Measurements from ENCODE around the gene TTC24.
"Not testable (repeated sequence)": the region's sequence is repeated elsewhere in the genome, so short reads cannot be mapped to it uniquely, and the experiment has no call there.

The TTC24 gene

DNA sequence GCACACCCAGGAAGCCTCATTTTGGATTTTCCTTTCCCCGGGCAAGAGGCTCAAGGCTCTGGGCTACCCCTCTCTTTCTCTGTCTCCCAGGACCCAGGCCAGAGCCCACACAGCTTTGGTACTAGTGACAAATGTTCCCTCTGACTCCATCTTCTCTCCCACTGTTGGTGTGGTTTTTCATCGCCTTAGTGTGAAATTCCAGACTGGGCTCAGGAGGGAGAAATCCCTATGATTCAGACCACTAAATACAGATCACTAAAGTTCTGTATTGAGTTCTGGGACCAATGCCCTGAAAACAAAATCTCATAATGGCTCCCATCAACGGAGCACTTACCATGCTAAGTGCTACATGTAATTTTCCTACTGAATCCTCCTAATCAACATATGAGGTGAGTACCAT, 33.3 kb upstream of the TTC24 start:
- H3K4me1 ChIP-seq (ENCODE audit: control insufficient read depth, insufficient read depth, low read length) = no peaks in the 10 kb centered on the region
- peaks cover 27% of the 10 kb centered on the region for H3K36me3 ChIP-seq (ENCODE audit: control insufficient read depth, insufficient read depth, low read length)
- H3K27me3 ChIP-seq (ENCODE audit: control insufficient read depth, insufficient read depth, low read length) = no peaks in the 10 kb centered on the region
- H3K4me3 ChIP-seq (ENCODE audit: low read depth, low read length) = no peak overlapping the region
- H3K9me3 ChIP-seq (ENCODE audit: control insufficient read depth, insufficient read depth, low read length) = no peaks in the 10 kb centered on the region
- H3K9ac ChIP-seq (ENCODE audit: low read depth, low read length) = no peak overlapping the region

DNA sequence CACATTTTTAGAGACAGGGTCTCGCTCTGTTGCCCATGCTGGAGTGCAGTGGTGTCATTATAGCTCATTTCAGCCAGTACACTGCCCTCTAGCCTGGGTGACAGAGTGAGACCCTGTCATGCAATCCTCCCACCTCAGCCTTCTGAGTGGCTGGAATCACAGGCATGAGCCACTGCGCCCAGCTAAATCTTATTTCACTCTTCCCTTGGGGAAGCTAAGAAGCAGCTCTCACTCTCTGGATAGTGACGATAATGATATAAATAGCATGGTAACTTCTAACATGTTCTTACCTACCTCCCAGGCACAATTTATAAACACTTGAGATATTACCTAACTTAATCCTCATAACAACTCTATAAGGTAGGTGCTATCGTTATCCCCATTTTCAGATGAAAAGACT, 32.1 kb upstream of the TTC24 start:
- Histone ChIP-seq H3K9ac (ENCODE audit: low read depth, low read length) (no peak overlapping the region), H3K4me1 (ENCODE audit: control insufficient read depth, insufficient read depth, low read length) (no peaks in the 10 kb centered on the region), H3K36me3 (ENCODE audit: control insufficient read depth, insufficient read depth, low read length) (peaks cover 28% of the 10 kb centered on the region), H3K4me3 (ENCODE audit: low read depth, low read length) (no peak overlapping the region), H3K27me3 (ENCODE audit: control insufficient read depth, insufficient read depth, low read length) (no peaks in the 10 kb centered on the region), H3K9me3 (ENCODE audit: control insufficient read depth, insufficient read depth, low read length) (no peaks in the 10 kb centered on the region)

DNA sequence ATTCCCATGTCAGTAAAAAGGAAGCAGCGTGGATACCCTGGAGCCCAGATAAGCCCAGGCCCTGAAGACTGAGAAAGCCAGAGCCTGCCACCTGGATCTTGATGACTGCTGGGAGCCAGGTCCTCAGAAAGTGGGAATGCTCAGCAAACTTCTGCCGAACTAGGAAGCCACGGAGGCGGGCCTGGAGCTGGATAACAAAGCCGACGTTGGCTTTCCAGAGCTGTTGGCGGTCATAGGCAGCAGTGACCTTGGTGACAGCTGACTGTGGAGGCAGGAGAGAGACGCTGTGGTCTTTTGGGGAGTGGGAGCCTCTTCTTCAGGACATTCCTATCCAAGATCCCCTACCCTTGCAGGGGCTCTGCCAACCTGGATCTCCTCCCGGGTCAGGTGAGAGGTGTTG, 31.5 kb upstream of the TTC24 start:
- Histone ChIP-seq H3K9ac (ENCODE audit: low read depth, low read length) (no peak overlapping the region), H3K36me3 (ENCODE audit: control insufficient read depth, insufficient read depth, low read length) (peaks cover 28% of the 10 kb centered on the region), H3K4me3 (ENCODE audit: low read depth, low read length) (no peak overlapping the region), H3K9me3 (ENCODE audit: control insufficient read depth, insufficient read depth, low read length) (no peaks in the 10 kb centered on the region), H3K27me3 (ENCODE audit: control insufficient read depth, insufficient read depth, low read length) (no peaks in the 10 kb centered on the region), H3K4me1 (ENCODE audit: control insufficient read depth, insufficient read depth, low read length) (no peaks in the 10 kb centered on the region)

DNA sequence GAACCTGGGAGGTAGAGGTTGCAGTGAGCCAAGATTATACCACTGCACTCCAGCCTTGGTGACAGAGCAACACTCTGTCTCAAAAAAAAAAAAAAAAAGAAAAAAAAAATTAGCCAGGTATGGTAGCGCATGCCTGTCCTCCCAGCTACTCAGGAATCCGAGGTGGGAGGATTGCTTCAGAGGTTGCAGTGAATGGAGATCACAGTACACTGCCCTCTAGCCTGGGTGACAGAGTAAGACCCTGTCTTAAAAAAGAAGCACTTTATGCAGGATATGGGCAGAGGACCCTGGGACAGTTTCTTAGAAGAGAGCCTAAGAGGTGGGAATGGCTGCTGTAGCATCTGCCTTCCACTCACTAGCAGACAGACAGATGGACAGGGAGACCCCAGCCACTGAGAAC, 30.1 kb upstream of the TTC24 start:
- Histone ChIP-seq H3K36me3 (ENCODE audit: control insufficient read depth, insufficient read depth, low read length) (peaks cover 28% of the 10 kb centered on the region), H3K4me3 (ENCODE audit: low read depth, low read length) (no peak overlapping the region), H3K27me3 (ENCODE audit: control insufficient read depth, insufficient read depth, low read length) (no peaks in the 10 kb centered on the region), H3K4me1 (ENCODE audit: control insufficient read depth, insufficient read depth, low read length) (no peaks in the 10 kb centered on the region), H3K9ac (ENCODE audit: low read depth, low read length) (no peak overlapping the region), H3K9me3 (ENCODE audit: control insufficient read depth, insufficient read depth, low read length) (no peaks in the 10 kb centered on the region)

DNA sequence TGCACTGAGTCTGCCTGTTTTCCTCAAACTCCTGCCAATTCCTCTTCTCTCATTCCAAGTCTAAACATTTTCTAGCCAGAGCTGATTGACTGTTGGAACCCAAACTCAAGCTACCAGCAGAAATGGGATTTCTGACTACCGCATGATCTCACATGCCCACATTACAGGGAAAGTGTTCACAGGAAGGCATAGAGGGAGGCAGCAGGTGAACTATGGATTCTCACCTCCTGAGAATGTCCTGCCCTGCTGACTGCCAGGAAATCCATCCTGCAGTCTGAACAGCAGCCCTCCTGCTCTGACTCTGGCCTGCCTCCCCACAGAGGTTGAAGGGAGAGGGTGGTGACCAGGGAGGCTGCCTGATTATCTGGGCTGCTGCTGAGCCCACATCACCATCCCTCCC, 29.7 kb upstream of the TTC24 start:
- H3K4me3 ChIP-seq (ENCODE audit: low read depth, low read length) = no peak overlapping the region
- H3K9me3 ChIP-seq (ENCODE audit: control insufficient read depth, insufficient read depth, low read length) = no peaks in the 10 kb centered on the region
- H3K4me1 ChIP-seq (ENCODE audit: control insufficient read depth, insufficient read depth, low read length) = no peaks in the 10 kb centered on the region
- H3K27me3 ChIP-seq (ENCODE audit: control insufficient read depth, insufficient read depth, low read length) = no peaks in the 10 kb centered on the region
- no peak overlapping the region for H3K9ac ChIP-seq (ENCODE audit: low read depth, low read length)
- H3K36me3 ChIP-seq (ENCODE audit: control insufficient read depth, insufficient read depth, low read length) = peaks cover 29% of the 10 kb centered on the region

DNA sequence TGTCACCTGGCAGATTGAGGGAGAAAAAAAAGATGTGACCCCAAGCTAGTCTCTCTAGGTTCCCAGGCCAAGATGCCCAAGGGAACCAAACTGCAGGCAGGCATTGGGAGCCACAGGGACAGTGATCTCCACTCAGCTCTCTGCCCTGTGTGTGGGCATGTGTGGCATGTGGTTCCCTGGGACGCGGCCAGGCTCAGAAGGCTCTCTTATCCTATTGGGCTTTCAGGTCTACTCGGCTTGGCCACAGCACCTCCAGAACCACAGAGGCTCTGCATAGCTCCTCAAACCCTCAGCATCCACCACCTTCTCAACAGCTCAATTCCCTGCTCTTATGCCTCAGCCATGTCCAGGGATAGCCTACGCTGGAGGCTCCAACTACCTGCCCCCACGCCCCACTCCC, 29.2 kb upstream of the TTC24 start:
- H3K9ac ChIP-seq (ENCODE audit: low read depth, low read length) = no peak overlapping the region

DNA sequence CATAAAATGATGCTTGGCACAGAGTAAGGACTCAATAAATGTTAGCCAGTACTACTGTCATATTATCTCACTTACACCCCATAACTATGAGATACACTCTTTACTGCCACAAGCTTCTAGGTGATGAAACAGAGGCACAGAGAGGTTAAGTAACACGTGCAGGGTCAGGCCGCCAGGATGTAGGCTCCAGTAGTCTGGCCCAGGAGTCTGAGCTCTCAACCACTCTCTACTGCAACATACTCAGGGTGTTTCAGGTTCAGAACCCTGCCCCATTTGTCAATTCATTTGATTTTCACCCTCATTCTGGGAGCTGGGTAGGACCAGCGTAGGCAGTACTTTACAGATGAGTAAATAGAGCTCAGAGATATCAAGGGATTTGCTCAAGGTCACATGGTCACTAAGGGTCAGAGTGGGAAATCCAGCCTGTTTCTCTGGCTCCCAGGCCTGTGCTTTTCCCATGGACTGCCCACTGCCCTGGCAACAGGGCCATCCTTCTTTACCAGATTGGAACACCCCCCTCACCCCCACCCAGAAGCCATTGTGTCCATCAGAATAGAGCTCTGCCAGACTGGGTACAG, 28.4 kb upstream of the TTC24 start:
- H3K9ac ChIP-seq (ENCODE audit: low read depth, low read length) = no peak overlapping the region
- H3K9me3 ChIP-seq (ENCODE audit: control insufficient read depth, insufficient read depth, low read length) = no peaks in the 10 kb centered on the region
- H3K4me3 ChIP-seq (ENCODE audit: low read depth, low read length) = no peak overlapping the region
- no peaks in the 10 kb centered on the region for H3K27me3 ChIP-seq (ENCODE audit: control insufficient read depth, insufficient read depth, low read length)
- H3K36me3 ChIP-seq (ENCODE audit: control insufficient read depth, insufficient read depth, low read length) = peaks cover 35% of the 10 kb centered on the region
- no peaks in the 10 kb centered on the region for H3K4me1 ChIP-seq (ENCODE audit: control insufficient read depth, insufficient read depth, low read length)

More for the DNA sequence above, 29.2 kb upstream of the TTC24 start:
- H3K9me3 ChIP-seq (ENCODE audit: control insufficient read depth, insufficient read depth, low read length) = no peaks in the 10 kb centered on the region
- no peak overlapping the region for H3K4me3 ChIP-seq (ENCODE audit: low read depth, low read length)
- H3K27me3 ChIP-seq (ENCODE audit: control insufficient read depth, insufficient read depth, low read length) = no peaks in the 10 kb centered on the region
- no peaks in the 10 kb centered on the region for H3K4me1 ChIP-seq (ENCODE audit: control insufficient read depth, insufficient read depth, low read length)
- H3K36me3 ChIP-seq (ENCODE audit: control insufficient read depth, insufficient read depth, low read length) = peaks cover 31% of the 10 kb centered on the region

DNA sequence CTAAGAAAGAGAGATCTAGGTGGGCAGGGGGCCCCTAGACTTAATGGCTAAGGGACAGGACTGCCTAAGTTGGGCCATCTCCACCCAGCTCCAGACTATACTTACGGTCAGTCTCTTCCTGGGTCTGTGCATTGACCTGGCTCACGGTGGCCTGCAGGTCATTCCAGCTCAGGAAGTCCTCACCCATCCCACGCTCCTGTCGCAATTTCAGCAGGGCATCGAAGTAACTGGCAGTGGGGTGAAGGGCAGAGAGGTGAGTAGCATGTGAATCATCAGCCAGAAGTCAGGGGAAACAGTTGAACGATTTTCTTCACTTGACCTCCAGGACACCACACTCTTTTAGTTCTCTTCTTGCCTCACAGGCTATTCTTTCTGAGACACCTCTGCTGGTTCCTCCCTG, 27.7 kb upstream of the TTC24 start:
- H3K36me3 ChIP-seq (ENCODE audit: control insufficient read depth, insufficient read depth, low read length) = peaks cover 34% of the 10 kb centered on the region
- H3K9ac ChIP-seq (ENCODE audit: low read depth, low read length) = no peak overlapping the region
- no peaks in the 10 kb centered on the region for H3K4me1 ChIP-seq (ENCODE audit: control insufficient read depth, insufficient read depth, low read length)
- H3K9me3 ChIP-seq (ENCODE audit: control insufficient read depth, insufficient read depth, low read length) = no peaks in the 10 kb centered on the region
- H3K27me3 ChIP-seq (ENCODE audit: control insufficient read depth, insufficient read depth, low read length) = no peaks in the 10 kb centered on the region
- H3K4me3 ChIP-seq (ENCODE audit: low read depth, low read length) = no peak overlapping the region

DNA sequence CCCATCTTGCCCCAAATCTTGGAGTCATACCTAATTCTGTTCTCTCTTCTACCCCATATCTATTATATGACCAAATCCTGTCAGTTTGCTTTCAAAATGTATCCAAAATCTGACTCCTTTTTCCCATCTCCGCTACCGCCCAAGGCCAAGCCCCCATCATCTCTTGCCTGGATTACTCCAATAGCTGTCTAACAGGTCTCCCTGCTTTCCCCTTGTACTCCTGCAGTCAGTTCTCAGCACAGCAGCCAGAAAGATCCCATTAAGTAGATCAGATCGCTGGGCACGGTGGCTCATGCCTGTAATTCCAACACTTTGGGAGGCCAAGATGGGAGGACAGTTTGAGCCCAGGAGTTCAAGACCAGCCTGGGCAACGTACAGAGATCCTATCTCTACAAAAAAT, 27.0 kb upstream of the TTC24 start:
- Histone ChIP-seq H3K27me3 (ENCODE audit: control insufficient read depth, insufficient read depth, low read length) (no peaks in the 10 kb centered on the region), H3K36me3 (ENCODE audit: control insufficient read depth, insufficient read depth, low read length) (peaks cover 27% of the 10 kb centered on the region), H3K4me3 (ENCODE audit: low read depth, low read length) (no peak overlapping the region), H3K4me1 (ENCODE audit: control insufficient read depth, insufficient read depth, low read length) (no peaks in the 10 kb centered on the region), H3K9ac (ENCODE audit: low read depth, low read length) (no peak overlapping the region), H3K9me3 (ENCODE audit: control insufficient read depth, insufficient read depth, low read length) (no peaks in the 10 kb centered on the region)

DNA sequence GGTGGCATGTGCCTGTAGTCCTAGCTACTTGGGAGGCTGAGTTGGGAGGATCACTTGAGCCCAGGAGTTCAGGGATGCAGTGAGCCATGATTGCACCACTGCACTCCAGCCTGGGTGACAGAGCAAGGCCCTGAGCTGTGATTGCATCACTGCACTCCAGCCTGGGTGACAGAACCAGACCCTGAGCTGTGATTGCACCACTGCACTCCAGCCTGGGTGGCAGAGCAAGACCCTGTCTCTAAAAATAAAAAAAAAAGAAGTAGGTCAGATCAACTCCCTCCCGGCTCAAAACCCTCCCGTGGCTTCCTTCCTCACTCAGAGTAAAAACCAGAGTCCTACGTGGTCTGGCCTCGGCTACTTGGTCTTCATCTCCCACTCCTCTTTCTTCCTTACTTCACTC, 26.6 kb upstream of the TTC24 start:
- H3K9ac ChIP-seq (ENCODE audit: low read depth, low read length); H3K4me3 ChIP-seq (ENCODE audit: low read depth, low read length); H3K27me3 ChIP-seq (ENCODE audit: control insufficient read depth, insufficient read depth, low read length); H3K4me1 ChIP-seq (ENCODE audit: control insufficient read depth, insufficient read depth, low read length); H3K9me3 ChIP-seq (ENCODE audit: control insufficient read depth, insufficient read depth, low read length): not testable (repeated sequence)
- peaks cover 25% of the 10 kb centered on the region for H3K36me3 ChIP-seq (ENCODE audit: control insufficient read depth, insufficient read depth, low read length)

DNA sequence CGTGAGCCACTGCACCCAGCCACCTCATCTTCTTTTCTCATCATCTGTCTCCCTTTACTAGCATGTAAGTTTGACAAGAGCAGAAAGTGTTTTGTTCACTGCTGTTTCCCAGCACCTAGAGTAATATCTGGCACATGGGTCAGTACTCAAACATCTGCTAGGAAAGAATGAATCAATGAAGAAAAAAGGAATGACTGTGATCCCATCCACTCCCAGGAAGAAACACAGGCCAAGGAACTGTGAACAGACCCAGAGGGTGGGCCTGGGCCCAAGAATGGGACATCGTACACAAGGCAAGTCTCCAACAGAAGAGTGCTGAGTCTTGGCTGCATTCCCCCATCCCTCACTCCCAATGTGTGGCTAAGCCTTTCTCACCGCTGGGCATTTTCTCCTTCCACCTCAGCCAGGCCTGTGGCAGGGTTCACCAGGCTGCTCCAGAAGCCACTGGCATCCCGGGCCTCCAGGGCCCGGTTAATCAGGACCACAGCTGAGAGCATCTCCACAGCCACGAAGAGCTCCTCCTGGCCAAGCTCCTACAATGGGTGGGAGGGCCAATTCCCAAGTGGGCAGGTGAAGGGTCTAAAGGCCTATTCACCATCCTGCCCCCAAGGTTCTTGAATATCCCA, 25.6 kb upstream of the TTC24 start:
- H3K27me3 ChIP-seq (ENCODE audit: control insufficient read depth, insufficient read depth, low read length) = no peaks in the 10 kb centered on the region
- no peaks in the 10 kb centered on the region for H3K9me3 ChIP-seq (ENCODE audit: control insufficient read depth, insufficient read depth, low read length)
- H3K4me3 ChIP-seq (ENCODE audit: low read depth, low read length) = no peak overlapping the region
- H3K4me1 ChIP-seq (ENCODE audit: control insufficient read depth, insufficient read depth, low read length) = no peaks in the 10 kb centered on the region
- H3K9ac ChIP-seq (ENCODE audit: low read depth, low read length) = no peak overlapping the region
- H3K36me3 ChIP-seq (ENCODE audit: control insufficient read depth, insufficient read depth, low read length) = peaks cover 20% of the 10 kb centered on the region

DNA sequence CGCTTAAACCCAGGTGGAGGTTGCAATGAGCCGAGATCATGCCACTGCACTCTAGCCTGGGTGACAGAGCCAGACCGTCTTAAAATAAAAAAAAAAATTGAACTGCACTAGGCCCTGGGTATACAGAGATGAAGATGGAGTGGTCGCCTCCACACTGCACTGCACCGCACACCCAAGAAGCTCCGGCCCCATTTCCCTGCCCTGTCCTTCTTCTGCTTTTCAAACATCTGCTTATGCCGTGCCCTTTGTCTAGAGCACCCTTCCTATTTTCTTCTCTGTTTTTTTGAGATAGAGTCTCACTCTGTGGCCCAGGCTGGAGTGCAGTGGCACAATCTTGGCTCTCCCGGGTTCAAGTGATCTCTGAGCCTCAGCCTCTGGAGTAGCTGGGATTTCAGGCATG, 24.6 kb upstream of the TTC24 start:
- Histone ChIP-seq H3K27me3 (ENCODE audit: control insufficient read depth, insufficient read depth, low read length) (no peaks in the 10 kb centered on the region), H3K4me3 (ENCODE audit: low read depth, low read length) (no peak overlapping the region), H3K4me1 (ENCODE audit: control insufficient read depth, insufficient read depth, low read length) (no peaks in the 10 kb centered on the region), H3K9me3 (ENCODE audit: control insufficient read depth, insufficient read depth, low read length) (no peaks in the 10 kb centered on the region), H3K9ac (ENCODE audit: low read depth, low read length) (no peak overlapping the region), H3K36me3 (ENCODE audit: control insufficient read depth, insufficient read depth, low read length) (peaks cover 21% of the 10 kb centered on the region)
